ENCODE data around the gene GAGE1. TPM values are rescaled to one million over a fixed set of nuclear protein-coding genes. Genes with fewer than 3 reads are reported as not detected.

GAGE1 gene
- total and polyA plus RNA-seq, 9 of the 15 experiments (the other 6 are each of a cell fraction or from before 2014, with no cell fraction given) = 204 to 1,651 (median 472) TPM

DNA sequence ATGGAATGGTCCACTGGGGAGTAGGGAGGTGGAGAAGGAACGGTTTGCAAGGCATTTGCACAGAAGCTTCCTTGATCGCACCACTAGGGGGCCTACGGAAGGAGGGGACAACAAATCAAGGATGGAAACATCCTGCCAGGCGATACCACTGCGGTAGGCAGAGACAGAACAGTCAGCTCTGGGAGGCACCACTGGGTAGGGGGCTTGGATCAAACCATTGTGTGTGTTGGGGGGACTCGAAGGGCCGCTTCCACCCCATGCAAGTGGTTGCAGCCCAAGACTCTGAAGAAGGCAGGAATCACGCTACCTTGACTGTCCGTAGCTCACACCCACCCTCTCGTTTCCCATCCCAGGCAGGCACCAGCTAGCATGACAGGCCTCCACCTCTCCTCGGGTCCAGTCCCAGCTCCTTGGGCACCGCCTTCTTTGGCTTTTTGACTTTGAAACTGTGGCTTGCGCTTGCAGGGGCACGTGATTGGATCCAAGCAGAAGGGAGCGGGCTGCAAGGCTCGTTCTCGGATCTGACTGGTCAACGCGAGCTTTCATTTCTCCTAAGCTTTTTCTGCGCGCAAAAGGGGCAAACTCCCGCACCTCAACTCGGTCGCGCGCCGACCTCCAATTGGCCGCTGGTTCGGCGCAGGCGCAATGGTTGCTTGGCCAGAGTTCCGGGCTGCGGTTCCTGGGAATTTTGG is 28.4 kb downstream of the GAGE1 start:
- Histone ChIP-seq H3K27ac (ENCODE audit: extremely low read depth, low read depth, low read length) (no peak overlapping the region), H3K9ac (ENCODE audit: insufficient read depth in 1 of 2, low read depth in 2 of 2, low read length in 2 of 2) (peak overlapping the region in 1 of 2 experiments; percentile 75; a peak in 2 of 4 replicates), H2AFZ (ENCODE audit: low read depth, low read length) (peak overlapping the region; percentile 68), H3K4me1 (replicated peaks in 1 of 2; ENCODE audit: control insufficient read depth in 2 of 2, insufficient read depth in 2 of 2, low read length in 2 of 2) (peaks cover 0 to 6% of the 10 kb centered on the region in 2 experiments; a peak in 2 of 5 replicates), H4K20me1 (replicated peaks; ENCODE audit: control insufficient read depth, insufficient read depth, low read length) (no peaks in the 10 kb centered on the region), H3K4me2 (ENCODE audit: insufficient read depth, low read length) (peak overlapping the region; percentile 76), H3K36me3 (ENCODE audit: control insufficient read depth, insufficient read depth, low read length) (no peaks in the 10 kb centered on the region), H3K4me3 (peak overlapping the region; percentile 27), H3K79me2 (ENCODE audit: control insufficient read depth, insufficient read depth, low read length) (no peaks in the 10 kb centered on the region), H3K9me1 (ENCODE audit: control insufficient read depth, insufficient read depth, low read length) (no peaks in the 10 kb centered on the region), H3K27me3 (ENCODE audit: control insufficient read depth in 2 of 2, insufficient read depth in 2 of 2, low read length in 2 of 2) (peaks cover 0 to 2% of the 10 kb centered on the region in 2 experiments; a peak in 1 of 5 replicates), H3K9me3 (replicated peaks; ENCODE audit: control insufficient read depth, insufficient read depth, low read depth, low read length) (no peaks in the 10 kb centered on the region)
- 30% methylated on average over 25 of the region's 33 CpGs for WGBS (ENCODE audit: insufficient coverage, low coverage, missing lambda C conversion rate)
- POLR2A ChIA-PET = interaction anchor here (0.6 to 0.7 kb wide), 2 partner anchors 8 to 35 kb away, joined by 3 read pairs; no protein-coding TSS in a partner anchor
- peak; percentile 65 to 68 (median 67) for DNase-seq (ENCODE audit: extremely low read depth in 1 of 4, low spot score in 3 of 4)
- peak; percentile 55 for FAIRE-seq
- in situ Hi-C loops (cut with MboI) (loop anchor here (25.0 kb wide), 1 partner anchor 90 kb away; the partner anchor contains the start of genes GAGE12C and GAGE12D), intact Hi-C loops (cut with micrococcal nuclease) (loop anchor here (1.0 kb wide), 1 partner anchor 127 kb away; no protein-coding TSS in a partner anchor)
- peak; percentile 90 for ATAC-seq
- CTCF ChIA-PET (ENCODE audit: low intra/inter-chr PET ratio) = no interaction called here
- BruUV-seq (replicated peaks) = no TSS peak
- TF ChIP-seq MTA3 (IDR thresholded peaks at IDR 0.05; ENCODE audit: borderline replicate concordance) = no peak
- TF ChIP-seq U2AF1 (optimal IDR thresholded peaks at IDR 0.05; ENCODE audit: low read depth, low read length) = no peak
- TF ChIP-seq CBFB (CRISPR knock-in tag; IDR thresholded peaks at IDR 0.05) = no peak
- TF ChIP-seq, protein P1, sequence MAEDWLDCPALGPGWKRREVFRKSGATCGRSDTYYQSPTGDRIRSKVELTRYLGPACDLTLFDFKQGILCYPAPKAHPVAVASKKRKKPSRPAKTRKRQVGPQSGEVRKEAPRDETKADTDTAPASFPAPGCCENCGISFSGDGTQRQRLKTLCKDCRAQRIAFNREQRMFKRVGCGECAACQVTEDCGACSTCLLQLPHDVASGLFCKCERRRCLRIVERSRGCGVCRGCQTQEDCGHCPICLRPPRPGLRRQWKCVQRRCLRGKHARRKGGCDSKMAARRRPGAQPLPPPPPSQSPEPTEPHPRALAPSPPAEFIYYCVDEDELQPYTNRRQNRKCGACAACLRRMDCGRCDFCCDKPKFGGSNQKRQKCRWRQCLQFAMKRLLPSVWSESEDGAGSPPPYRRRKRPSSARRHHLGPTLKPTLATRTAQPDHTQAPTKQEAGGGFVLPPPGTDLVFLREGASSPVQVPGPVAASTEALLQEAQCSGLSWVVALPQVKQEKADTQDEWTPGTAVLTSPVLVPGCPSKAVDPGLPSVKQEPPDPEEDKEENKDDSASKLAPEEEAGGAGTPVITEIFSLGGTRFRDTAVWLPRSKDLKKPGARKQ (CRISPR knock-in tag; IDR thresholded peaks at IDR 0.05) = no peak
- TF ChIP-seq YBX1 (IDR thresholded peaks at IDR 0.05) = no peak
- TF ChIP-seq, protein P2, sequence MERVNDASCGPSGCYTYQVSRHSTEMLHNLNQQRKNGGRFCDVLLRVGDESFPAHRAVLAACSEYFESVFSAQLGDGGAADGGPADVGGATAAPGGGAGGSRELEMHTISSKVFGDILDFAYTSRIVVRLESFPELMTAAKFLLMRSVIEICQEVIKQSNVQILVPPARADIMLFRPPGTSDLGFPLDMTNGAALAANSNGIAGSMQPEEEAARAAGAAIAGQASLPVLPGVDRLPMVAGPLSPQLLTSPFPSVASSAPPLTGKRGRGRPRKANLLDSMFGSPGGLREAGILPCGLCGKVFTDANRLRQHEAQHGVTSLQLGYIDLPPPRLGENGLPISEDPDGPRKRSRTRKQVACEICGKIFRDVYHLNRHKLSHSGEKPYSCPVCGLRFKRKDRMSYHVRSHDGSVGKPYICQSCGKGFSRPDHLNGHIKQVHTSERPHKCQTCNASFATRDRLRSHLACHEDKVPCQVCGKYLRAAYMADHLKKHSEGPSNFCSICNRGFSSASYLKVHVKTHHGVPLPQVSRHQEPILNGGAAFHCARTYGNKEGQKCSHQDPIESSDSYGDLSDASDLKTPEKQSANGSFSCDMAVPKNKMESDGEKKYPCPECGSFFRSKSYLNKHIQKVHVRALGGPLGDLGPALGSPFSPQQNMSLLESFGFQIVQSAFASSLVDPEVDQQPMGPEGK (CRISPR knock-in tag; IDR thresholded peaks at IDR 0.05; ENCODE audit: borderline replicate concordance) = no peak
- TF ChIP-seq, protein P3, sequence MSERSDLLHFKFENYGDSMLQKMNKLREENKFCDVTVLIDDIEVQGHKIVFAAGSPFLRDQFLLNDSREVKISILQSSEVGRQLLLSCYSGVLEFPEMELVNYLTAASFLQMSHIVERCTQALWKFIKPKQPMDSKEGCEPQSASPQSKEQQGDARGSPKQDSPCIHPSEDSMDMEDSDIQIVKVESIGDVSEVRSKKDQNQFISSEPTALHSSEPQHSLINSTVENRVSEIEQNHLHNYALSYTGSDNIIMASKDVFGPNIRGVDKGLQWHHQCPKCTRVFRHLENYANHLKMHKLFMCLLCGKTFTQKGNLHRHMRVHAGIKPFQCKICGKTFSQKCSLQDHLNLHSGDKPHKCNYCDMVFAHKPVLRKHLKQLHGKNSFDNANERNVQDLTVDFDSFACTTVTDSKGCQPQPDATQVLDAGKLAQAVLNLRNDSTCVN (CRISPR knock-in tag; IDR thresholded peaks at IDR 0.05) = no peak
- TF ChIP-seq, protein P4, sequence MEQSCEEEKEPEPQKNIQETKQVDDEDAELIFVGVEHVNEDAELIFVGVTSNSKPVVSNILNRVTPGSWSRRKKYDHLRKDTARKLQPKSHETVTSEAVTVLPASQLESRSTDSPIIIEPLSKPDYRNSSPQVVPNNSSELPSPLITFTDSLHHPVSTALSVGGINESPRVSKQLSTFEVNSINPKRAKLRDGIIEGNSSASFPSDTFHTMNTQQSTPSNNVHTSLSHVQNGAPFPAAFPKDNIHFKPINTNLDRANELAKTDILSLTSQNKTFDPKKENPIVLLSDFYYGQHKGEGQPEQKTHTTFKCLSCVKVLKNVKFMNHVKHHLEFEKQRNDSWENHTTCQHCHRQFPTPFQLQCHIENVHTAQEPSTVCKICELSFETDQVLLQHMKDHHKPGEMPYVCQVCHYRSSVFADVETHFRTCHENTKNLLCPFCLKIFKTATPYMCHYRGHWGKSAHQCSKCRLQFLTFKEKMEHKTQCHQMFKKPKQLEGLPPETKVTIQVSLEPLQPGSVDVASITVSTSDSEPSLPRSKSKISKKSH (CRISPR knock-in tag; IDR thresholded peaks at IDR 0.05) = no peak
- no peak for TF ChIP-seq PRPF4 (IDR thresholded peaks at IDR 0.05; ENCODE audit: insufficient read depth, low read depth, low read length, poor library complexity, severe bottlenecking)
- TF ChIP-seq, protein P5, sequence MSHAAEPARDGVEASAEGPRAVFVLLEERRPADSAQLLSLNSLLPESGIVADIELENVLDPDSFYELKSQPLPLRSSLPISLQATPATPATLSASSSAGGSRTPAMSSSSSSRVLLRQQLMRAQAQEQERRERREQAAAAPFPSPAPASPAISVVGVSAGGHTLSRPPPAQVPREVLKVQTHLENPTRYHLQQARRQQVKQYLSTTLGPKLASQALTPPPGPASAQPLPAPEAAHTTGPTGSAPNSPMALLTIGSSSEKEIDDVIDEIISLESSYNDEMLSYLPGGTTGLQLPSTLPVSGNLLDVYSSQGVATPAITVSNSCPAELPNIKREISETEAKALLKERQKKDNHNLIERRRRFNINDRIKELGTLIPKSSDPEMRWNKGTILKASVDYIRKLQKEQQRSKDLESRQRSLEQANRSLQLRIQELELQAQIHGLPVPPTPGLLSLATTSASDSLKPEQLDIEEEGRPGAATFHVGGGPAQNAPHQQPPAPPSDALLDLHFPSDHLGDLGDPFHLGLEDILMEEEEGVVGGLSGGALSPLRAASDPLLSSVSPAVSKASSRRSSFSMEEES (CRISPR knock-in tag; IDR thresholded peaks at IDR 0.05) = no peak
- TF ChIP-seq ERF (CRISPR knock-in tag; IDR thresholded peaks at IDR 0.05) = no peak
- TF ChIP-seq CBX3 (IDR thresholded peaks at IDR 0.05; ENCODE audit: borderline replicate concordance in 1 of 2, low read length in 2 of 2) = 0 out of 3 replicates have a peak, but pooled peaks of 1 of the 2 experiments have one; percentile 33

All from K562 (cell line).